GM18909 (cell line): ENCODE data around the gene CRHR1.

Source experiments
- ATAC-seq: cut with Tn5 transposase; IDR thresholded peaks from one replicate; pipeline ENCODE4 v1.9.1; 2021; ENCODE audit warnings: mild to moderate bottlenecking; ENCODE audit not compliant: unreplicated experiment, poor library complexity

CRHR1 gene

DNA sequence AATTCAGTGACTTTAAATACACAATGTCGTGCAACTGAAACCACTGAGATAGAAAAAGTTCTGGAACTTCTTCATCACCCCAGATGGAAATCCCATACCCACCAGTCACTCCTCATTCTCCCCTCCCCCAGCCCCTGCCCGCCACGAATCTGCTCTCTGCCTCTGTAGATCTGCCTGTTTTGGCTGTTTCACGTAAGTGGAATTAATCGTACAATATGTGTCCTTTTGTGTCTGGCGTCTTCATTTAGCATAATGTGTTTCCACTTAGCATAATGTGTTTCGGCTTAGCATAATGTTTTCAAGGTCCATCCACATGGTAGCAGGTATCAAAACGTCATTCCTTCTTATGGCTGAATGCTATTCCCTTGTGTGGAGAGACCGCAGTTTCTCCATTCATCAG lies 57.1 kb downstream of the CRHR1 start:
- no peak for ATAC-seq

GRCh38 chr17:45841883-45842525 lies 57.9 kb downstream of the CRHR1 start:
- no peak for ATAC-seq

GRCh38 chr17:45843722-45844121 lies 59.6 kb downstream of the CRHR1 start:
- no peak for ATAC-seq

- no peak for ATAC-seq
Observed at GRCh38 chr17:45844695-45845375, 60.7 kb downstream of the CRHR1 start, which contains the start of gene SPPL2C. TSS of gene SPPL2C (plus strand) at chr17:45844881. CDS start at chr17:45844907, 26 bp downstream.

DNA sequence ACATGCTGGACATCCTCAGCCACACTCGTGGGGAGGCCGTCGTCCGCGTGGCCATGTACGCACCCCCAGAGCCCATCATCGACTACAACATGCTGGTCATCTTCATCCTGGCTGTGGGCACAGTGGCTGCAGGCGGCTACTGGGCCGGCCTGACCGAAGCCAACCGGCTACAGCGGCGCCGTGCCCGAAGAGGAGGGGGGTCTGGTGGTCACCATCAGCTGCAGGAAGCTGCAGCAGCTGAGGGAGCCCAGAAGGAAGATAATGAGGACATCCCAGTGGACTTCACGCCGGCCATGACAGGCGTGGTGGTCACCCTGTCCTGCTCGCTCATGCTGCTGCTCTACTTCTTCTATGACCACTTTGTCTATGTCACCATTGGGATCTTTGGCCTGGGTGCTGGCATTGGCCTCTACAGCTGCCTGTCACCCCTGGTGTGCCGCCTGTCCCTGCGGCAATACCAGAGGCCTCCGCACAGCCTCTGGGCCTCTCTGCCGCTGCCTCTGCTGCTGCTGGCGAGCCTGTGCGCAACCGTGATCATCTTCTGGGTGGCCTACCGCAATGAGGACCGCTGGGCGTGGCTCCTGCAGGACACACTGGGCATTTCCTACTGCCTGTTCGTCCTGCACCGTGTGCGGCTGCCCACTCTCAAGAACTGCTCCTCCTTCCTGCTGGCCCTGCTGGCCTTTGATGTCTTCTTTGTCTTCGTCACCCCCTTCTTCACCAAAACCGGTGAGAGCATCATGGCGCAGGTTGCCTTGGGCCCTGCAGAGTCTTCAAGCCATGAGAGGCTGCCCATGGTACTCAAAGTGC lies 61.5 kb downstream of the CRHR1 start:
- no peak for ATAC-seq

- ATAC-seq = no peak
Observed at GRCh38 chr17:45846223-45846622, 62.1 kb downstream of the CRHR1 start.

DNA sequence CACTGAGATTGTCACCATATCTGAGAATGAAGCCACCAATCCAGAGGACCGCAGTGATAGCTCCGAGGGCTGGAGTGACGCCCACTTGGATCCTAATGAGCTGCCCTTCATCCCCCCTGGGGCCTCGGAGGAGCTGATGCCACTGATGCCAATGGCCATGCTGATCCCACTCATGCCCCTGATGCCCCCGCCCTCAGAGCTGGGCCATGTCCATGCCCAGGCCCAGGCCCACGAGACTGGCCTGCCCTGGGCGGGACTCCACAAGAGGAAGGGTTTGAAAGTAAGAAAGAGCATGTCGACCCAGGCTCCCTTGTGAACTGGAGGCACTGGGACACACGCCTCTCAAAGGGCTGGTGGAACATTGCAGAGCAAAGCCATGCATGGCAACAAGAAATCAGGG lies 62.5 kb downstream of the CRHR1 start:
- ATAC-seq = no peak

DNA sequence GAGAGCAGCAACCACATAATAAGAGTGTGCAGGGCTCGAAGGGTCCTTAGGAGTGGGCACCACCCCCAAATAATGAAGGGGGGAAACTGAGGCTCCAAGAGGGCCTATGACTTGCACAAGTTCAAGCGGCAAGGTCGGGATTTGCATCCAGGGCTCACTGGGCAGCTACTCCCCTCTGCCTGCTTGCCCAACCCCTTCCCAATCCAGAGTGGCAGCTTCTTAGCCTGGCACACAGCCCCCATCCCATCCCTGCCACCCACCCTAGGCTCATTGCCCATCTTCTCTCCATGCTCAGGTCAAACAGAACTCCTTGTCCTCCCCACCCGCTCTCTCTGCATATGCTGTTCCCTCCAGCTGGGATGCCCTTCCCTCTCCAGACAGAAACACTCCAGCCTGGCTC lies 63.0 kb downstream of the CRHR1 start:
- ATAC-seq = no peak

DNA sequence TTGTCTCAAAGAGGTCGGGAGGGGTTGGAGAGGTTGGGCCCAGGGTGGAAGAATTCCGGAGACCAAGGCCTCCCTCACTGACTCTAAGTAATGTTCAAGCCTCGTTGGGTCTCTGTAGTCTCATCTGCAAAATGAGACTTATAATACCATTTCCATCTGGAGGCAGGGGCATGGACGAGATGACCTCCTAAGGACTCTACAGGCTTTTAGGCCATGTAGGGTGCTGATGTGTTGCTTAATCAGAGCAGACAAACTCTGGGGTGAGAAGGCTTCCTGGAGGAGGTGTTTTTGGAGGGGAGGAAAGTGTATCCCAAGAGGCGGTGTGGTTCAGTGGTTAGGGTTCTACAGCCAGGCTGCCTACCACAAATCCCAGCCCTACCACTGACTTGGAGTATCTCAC lies 63.6 kb downstream of the CRHR1 start:
- ATAC-seq = no peak

DNA sequence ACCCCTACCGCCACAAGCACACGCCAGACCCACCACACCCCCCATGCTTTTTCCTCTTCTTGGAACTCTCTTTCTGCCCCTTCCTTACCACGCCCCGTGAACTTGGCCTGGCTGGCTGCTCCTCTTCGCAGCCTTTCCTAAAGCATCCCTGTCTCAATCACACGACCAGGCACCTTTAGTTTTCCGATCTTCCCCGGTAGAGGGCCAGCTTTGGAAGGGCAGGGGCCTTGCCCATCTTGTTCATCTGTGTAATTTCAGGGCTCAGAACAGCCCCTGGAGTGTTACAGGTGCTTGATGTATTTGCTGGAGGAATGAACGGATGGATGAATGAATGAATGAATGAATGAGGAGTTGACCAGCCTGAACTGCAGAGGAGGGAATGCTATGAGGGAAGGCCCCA lies 64.3 kb downstream of the CRHR1 start:
- ATAC-seq = no peak

- no peak for ATAC-seq
Observed at GRCh38 chr17:45848868-45849535, 64.9 kb downstream of the CRHR1 start.

- no peak for ATAC-seq
Observed at GRCh38 chr17:45849536-45849990, 65.4 kb downstream of the CRHR1 start.

DNA sequence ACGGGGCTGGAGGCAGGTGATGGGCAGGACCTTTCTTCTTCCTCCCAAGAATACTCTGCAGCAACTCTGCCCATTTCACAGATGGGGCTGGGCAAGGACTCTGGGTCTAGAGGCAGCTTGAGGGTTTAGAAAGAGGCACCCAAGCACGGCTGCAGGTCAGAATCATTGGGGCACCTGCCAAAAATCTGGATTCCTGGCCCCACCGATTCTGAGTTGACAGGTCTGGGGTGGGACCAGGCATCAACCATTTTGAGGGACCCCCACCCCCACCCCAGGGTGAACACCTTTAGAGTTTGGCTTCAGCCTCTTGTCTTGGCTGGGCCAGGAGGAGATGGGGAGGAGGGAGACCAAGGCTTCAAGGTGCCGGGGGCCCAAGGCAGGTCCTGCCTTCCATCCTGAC lies 65.9 kb downstream of the CRHR1 start:
- ATAC-seq = no peak

GRCh38 chr17:45850468-45850867 lies 66.3 kb downstream of the CRHR1 start:
- ATAC-seq = no peak

GRCh38 chr17:45851022-45851421 lies 66.9 kb downstream of the CRHR1 start:
- no peak for ATAC-seq

DNA sequence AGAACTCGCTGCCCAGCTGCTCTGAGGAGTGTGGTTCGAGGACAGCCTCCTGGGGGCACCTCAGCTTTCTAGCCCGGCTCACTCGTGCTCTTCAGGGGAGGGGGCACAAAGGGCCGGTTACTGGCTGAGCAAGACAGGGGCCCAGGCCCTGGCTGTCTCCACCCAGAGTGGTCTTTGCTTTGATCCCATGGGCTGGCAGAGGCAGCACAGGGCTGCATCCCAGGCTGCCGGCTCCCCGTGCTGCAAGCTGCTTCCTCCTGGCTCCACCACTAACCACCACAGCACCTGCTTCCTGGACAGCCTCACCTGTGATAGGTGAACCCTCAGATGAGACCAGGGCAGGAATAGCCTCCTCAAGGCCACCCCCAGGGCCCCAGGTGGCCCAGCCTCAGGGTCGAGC lies 67.3 kb downstream of the CRHR1 start:
- no peak for ATAC-seq

- no peak for ATAC-seq
Observed at GRCh38 chr17:45851873-45852272, 67.8 kb downstream of the CRHR1 start.

DNA sequence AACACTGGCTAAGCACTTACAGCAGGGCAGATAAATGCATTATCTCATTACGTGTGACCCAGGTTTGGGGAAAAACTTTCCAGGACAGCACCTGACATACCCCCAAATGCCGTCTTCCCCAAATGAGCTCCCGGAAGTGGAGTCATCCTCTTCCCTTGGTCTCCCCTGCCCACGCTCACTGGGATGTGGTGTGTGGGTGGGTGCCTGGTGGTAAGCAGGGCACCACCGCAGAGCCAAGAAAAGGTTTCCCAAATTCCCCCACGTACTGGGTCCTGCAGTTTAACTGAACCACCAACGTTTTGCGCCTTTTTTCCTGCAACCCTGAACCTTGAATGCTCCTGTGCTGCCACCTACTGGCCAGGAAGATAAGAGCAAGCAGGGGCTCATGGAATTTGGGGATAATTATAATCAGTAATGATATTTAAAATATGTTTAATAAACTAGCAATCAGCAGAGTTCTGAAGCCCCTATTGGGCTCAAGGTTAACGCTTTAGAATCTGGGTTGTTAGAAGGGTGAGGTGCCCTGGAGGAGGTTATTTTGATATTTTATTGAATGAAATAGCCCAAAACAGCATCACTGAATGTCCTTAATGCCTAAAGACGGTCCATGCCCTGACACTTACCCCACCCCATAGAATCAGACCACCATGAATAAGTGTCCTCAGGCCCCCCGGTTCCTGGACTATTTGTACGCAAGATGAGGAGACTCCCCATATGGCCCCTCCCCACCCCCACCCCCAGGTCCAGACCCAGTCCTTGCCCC lies 68.6 kb downstream of the CRHR1 start:
- no peak for ATAC-seq

GRCh38 chr17:45854209-45854608 lies 70.1 kb downstream of the CRHR1 start:
- no peak for ATAC-seq
